ENCODE results near the gene PDIK1L.

The PDIK1L gene

DNA sequence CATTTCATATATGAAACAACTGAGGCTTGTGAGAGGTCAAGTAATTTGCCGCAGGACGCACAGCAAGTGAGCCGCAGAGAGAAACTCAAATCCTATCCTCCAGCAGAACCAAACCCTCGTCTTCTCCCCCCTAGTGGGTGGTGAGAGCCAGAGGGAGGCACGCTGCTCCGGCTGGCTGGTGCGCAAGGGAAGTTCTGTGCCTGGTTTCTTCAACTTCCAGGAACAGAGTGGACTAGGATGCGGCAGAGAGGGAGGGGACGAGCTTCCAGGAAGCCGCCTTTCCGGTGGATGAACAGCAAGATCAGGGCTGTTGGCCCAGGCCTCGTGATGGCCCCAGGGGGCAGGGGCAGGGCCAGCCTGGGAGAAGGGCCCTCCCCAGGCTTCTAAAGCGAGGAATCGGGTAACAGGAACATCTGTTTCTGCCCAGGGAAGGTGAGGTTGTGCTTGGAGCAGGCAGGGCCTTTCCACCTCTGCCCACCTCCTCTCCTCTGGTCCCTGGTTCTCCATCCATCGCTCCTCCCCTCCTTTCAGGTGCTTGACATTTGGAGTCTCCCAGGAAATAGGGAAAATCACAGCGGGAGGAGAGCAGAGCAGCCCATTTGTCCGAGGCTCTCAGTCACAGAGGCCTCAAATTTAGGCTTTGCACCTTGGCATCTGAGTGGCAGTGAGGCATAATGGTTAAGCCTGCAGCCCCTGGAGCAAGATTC is 16.8 kb upstream of the PDIK1L start (continued):
- TF ChIP-seq ZNF596 (tag by site-specific recombination; IDR thresholded peaks at IDR 0.05) (no peak), ZNF623 (tag by site-specific recombination; IDR thresholded peaks at IDR 0.05) (no peak), ZNF175 (tag by site-specific recombination; IDR thresholded peaks at IDR 0.05) (no peak), ZBTB8A (tag by site-specific recombination; IDR thresholded peaks at IDR 0.05) (peak; percentile 34; the same call in 1 of the 2 replicates), ZNF664 (tag by site-specific recombination; IDR thresholded peaks at IDR 0.05) (no peak), ZNF530 (tag by site-specific recombination; IDR thresholded peaks at IDR 0.05; ENCODE audit: low read depth) (no peak), EGR2 (tag by site-specific recombination; IDR thresholded peaks at IDR 0.05; ENCODE audit: low read depth) (no peak), ZNF830 (tag by site-specific recombination; IDR thresholded peaks at IDR 0.05; ENCODE audit: low read depth) (no peak), KLF1 (tag by site-specific recombination; IDR thresholded peaks at IDR 0.05) (peak; percentile 63), ZNF514 (tag by site-specific recombination; IDR thresholded peaks at IDR 0.05) (no peak), ZNF776 (tag by site-specific recombination; IDR thresholded peaks at IDR 0.05; ENCODE audit: borderline replicate concordance) (no peak), KLF9 (tag by site-specific recombination; IDR thresholded peaks at IDR 0.05; ENCODE audit: low read depth) (no peak), WT1 (tag by site-specific recombination; IDR thresholded peaks at IDR 0.05) (peak; percentile 36; the same call in 1 of the 2 replicates), SP7 (tag by site-specific recombination; IDR thresholded peaks at IDR 0.05) (0 out of 2 replicates have a peak, but pooled peaks have one; percentile 11), KLF16 (tag by site-specific recombination; IDR thresholded peaks at IDR 0.05) (no peak), ZNF10 (tag by site-specific recombination; IDR thresholded peaks at IDR 0.05) (no peak), KLF8 (tag by site-specific recombination; IDR thresholded peaks at IDR 0.05) (no peak), ZNF335 (tag by site-specific recombination; conservative IDR thresholded peaks at IDR 0.05) (0 out of 2 replicates have a peak, but pooled peaks have one; percentile 21)
- TF ChIP-seq, protein P1, sequence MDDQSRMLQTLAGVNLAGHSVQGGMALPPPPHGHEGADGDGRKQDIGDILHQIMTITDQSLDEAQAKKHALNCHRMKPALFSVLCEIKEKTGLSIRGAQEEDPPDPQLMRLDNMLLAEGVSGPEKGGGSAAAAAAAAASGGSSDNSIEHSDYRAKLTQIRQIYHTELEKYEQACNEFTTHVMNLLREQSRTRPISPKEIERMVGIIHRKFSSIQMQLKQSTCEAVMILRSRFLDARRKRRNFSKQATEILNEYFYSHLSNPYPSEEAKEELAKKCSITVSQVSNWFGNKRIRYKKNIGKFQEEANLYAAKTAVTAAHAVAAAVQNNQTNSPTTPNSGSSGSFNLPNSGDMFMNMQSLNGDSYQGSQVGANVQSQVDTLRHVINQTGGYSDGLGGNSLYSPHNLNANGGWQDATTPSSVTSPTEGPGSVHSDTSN (CRISPR knock-in tag; IDR thresholded peaks at IDR 0.05): no peak
- TF ChIP-seq, protein P2, sequence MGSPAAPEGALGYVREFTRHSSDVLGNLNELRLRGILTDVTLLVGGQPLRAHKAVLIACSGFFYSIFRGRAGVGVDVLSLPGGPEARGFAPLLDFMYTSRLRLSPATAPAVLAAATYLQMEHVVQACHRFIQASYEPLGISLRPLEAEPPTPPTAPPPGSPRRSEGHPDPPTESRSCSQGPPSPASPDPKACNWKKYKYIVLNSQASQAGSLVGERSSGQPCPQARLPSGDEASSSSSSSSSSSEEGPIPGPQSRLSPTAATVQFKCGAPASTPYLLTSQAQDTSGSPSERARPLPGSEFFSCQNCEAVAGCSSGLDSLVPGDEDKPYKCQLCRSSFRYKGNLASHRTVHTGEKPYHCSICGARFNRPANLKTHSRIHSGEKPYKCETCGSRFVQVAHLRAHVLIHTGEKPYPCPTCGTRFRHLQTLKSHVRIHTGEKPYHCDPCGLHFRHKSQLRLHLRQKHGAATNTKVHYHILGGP (tag by site-specific recombination; IDR thresholded peaks at IDR 0.05): no peak
- TF ChIP-seq, protein P3, sequence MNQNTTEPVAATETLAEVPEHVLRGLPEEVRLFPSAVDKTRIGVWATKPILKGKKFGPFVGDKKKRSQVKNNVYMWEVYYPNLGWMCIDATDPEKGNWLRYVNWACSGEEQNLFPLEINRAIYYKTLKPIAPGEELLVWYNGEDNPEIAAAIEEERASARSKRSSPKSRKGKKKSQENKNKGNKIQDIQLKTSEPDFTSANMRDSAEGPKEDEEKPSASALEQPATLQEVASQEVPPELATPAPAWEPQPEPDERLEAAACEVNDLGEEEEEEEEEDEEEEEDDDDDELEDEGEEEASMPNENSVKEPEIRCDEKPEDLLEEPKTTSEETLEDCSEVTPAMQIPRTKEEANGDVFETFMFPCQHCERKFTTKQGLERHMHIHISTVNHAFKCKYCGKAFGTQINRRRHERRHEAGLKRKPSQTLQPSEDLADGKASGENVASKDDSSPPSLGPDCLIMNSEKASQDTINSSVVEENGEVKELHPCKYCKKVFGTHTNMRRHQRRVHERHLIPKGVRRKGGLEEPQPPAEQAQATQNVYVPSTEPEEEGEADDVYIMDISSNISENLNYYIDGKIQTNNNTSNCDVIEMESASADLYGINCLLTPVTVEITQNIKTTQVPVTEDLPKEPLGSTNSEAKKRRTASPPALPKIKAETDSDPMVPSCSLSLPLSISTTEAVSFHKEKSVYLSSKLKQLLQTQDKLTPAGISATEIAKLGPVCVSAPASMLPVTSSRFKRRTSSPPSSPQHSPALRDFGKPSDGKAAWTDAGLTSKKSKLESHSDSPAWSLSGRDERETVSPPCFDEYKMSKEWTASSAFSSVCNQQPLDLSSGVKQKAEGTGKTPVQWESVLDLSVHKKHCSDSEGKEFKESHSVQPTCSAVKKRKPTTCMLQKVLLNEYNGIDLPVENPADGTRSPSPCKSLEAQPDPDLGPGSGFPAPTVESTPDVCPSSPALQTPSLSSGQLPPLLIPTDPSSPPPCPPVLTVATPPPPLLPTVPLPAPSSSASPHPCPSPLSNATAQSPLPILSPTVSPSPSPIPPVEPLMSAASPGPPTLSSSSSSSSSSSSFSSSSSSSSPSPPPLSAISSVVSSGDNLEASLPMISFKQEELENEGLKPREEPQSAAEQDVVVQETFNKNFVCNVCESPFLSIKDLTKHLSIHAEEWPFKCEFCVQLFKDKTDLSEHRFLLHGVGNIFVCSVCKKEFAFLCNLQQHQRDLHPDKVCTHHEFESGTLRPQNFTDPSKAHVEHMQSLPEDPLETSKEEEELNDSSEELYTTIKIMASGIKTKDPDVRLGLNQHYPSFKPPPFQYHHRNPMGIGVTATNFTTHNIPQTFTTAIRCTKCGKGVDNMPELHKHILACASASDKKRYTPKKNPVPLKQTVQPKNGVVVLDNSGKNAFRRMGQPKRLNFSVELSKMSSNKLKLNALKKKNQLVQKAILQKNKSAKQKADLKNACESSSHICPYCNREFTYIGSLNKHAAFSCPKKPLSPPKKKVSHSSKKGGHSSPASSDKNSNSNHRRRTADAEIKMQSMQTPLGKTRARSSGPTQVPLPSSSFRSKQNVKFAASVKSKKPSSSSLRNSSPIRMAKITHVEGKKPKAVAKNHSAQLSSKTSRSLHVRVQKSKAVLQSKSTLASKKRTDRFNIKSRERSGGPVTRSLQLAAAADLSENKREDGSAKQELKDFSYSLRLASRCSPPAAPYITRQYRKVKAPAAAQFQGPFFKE (tag by site-specific recombination; IDR thresholded peaks at IDR 0.05; ENCODE audit: borderline replicate concordance): no peak
- TF ChIP-seq, protein P4, sequence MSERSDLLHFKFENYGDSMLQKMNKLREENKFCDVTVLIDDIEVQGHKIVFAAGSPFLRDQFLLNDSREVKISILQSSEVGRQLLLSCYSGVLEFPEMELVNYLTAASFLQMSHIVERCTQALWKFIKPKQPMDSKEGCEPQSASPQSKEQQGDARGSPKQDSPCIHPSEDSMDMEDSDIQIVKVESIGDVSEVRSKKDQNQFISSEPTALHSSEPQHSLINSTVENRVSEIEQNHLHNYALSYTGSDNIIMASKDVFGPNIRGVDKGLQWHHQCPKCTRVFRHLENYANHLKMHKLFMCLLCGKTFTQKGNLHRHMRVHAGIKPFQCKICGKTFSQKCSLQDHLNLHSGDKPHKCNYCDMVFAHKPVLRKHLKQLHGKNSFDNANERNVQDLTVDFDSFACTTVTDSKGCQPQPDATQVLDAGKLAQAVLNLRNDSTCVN (tag by site-specific recombination; optimal IDR thresholded peaks at IDR 0.05): no peak
- TF ChIP-seq, protein P5, sequence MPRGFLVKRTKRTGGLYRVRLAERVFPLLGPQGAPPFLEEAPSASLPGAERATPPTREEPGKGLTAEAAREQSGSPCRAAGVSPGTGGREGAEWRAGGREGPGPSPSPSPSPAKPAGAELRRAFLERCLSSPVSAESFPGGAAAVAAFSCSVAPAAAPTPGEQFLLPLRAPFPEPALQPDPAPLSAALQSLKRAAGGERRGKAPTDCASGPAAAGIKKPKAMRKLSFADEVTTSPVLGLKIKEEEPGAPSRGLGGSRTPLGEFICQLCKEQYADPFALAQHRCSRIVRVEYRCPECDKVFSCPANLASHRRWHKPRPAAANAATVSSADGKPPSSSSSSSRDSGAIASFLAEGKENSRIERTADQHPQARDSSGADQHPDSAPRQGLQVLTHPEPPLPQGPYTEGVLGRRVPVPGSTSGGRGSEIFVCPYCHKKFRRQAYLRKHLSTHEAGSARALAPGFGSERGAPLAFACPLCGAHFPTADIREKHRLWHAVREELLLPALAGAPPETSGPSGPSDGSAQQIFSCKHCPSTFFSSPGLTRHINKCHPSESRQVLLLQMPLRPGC (tag by site-specific recombination; IDR thresholded peaks at IDR 0.05): no peak

Data from HEK293 (cell line).